Superior temporal gyrus (tissue), 1 donor: ENCODE results near the gene KRT82.
"Not testable (repeated sequence)": the region's sequence is repeated elsewhere in the genome, so short reads cannot be mapped to it uniquely, and the experiment has no call there.

Source experiments
- DNase-seq: peaks from one replicate; pipeline ENCODE4 v3.0.0-alpha.2; 2016; ENCODE audit errors: extremely low spot score

The KRT82 gene

GRCh38 chr12:52361553-52361952 is 44.6 kb downstream of the KRT82 start:
- no peak for DNase-seq

GRCh38 chr12:52360663-52361271 is 45.4 kb downstream of the KRT82 start:
- DNase-seq: no peak

GRCh38 chr12:52360106-52360662 is 46.0 kb downstream of the KRT82 start:
- no peak for DNase-seq

DNA sequence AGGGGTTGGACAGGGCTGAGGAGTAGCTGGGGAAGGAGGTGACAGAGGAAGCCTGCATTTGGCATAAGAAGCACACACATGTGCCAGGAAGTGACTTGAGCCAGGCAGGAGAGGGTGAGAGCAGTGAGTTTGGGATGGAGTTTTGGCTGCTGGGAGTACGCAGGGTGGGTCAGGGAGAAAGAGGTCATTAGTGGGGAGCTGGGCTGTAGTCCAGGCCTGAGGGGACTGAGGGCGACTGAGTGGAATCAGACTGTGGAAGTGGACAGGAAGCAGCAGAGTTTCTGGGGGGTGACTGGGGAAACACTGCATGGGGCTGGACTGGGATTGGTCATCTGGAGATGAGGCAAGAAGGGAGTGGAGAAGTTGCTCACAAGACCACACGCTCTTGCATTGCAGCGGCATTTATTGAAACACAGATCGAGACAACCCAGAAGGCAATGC is 46.5 kb downstream of the KRT82 start:
- DNase-seq: no peak

GRCh38 chr12:52358575-52359350 is 47.4 kb downstream of the KRT82 start:
- no peak for DNase-seq

GRCh38 chr12:52356762-52357580 is 49.2 kb downstream of the KRT82 start:
- no peak for DNase-seq

GRCh38 chr12:52356031-52356761 is 49.9 kb downstream of the KRT82 start:
- DNase-seq: no peak

DNA sequence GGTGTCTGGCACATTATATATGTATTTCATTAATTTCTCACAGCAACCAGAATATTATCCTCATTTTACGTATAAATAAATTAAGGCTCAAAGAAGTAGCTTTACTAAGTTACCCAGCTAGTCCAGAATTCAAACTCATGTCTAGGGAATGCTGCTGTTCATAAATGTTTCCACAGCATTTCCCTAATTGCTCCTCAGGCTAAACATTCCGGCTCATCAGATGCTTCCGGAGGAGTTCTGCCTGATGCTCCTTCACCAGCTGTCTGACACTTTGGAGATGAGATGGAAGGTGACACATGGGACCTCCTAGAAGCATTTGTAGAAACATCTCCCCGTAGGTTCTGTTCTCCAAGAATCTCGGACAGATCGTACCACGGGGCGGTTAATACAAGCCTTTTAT is 51.0 kb downstream of the KRT82 start:
- no peak for DNase-seq

- no peak for DNase-seq
Measured at GRCh38 chr12:52354200-52354599, 51.9 kb downstream of the KRT82 start.

DNA sequence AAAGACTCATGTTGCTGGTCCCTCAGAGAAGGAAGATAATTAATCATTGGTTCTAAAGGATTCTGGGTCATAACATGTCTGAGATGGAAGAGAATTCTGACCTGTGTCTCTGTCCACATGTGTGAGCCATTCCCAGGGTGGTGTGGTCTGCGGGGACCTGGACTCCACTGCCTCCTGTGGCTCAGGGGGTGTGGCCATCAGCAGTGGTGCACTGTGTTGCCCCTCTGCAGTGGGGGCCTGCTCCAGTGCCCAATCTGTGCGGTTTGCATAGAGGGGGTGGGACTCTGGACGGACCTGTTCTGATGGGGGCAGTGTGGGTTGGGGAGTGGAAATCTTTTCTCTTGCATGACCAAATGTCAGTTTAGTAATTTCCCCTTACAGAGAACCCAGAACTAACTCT is 52.4 kb downstream of the KRT82 start:
- DNase-seq: no peak

DNA sequence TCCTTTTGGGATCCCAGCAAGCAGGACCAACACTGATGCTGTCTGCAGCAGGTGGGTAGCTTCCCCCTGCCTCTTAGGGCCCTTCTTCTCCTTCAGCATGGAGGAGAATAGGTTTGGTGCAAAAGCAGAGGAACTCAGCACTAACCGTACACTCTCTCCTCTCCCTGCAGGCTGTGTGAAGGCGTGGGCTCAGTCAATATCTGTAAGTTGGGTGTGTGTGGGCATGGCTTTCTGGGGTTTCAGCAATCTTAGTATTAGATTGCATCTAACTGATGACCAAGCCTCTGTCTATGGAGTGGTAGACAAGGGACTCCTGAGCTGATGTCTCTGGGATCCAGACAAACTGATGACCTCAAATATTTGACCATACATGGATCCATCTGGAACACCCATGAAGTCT is 53.2 kb downstream of the KRT82 start:
- no peak for DNase-seq

DNA sequence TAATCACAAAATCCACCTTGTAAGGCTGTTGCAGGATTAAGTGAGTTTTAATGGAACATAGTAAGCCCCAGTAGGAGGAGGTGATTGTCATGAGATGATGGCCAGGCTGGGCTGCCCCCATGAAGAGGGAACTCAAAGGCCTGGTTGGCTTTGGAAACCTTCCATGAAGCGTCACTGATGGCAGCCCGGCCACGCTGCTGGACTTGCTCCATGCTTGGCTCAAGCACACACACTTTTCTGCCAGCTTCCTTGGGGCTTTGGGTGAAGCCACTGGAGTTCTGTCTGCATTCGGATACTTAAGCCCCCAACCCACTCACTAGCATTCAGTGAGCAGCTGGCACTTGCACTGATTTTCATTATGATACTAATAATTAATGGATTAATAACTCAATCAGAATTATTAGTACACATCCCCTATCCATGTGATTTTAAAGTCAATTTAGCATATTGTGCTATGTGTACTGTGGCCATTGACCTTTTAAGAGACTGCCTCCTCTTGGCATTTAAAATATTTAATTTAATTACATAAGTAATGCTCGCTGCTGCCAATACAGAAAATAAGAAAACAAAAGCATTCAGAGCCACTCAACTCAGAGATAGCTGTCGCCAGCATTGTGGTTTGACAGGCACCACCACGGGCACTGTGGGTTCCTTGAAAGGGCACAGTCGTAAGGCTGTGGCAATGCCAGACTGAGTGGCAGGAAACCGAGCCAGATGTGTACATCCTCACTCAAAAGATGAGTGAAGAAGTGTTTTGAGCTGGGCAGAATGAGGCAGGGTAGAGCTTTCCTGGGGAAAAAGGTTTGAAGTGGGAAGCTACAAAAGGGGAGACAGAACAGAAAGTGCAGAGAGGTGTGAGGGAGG is 54.7 kb downstream of the KRT82 start:
- peak; percentile 43 for DNase-seq

DNA sequence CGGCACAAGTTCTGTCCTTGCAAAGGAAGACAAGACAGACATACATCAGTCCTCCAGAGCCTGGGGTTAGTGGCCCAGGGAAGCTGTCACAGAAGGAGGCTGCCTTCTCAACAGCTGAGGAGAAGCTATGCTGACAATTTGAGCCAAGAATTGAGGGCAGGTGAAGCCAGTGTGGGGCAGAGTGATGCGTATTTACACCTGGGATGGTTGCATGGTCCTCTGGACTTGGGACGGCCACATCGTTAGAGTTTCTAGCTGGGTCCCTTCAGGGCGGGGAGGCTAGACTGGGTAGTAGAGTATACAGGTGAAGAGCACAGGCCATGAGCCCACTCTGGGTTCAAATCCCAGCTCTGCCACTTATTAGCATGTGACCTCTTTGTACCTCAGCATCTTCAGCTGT is 55.3 kb downstream of the KRT82 start:
- DNase-seq: no peak

DNA sequence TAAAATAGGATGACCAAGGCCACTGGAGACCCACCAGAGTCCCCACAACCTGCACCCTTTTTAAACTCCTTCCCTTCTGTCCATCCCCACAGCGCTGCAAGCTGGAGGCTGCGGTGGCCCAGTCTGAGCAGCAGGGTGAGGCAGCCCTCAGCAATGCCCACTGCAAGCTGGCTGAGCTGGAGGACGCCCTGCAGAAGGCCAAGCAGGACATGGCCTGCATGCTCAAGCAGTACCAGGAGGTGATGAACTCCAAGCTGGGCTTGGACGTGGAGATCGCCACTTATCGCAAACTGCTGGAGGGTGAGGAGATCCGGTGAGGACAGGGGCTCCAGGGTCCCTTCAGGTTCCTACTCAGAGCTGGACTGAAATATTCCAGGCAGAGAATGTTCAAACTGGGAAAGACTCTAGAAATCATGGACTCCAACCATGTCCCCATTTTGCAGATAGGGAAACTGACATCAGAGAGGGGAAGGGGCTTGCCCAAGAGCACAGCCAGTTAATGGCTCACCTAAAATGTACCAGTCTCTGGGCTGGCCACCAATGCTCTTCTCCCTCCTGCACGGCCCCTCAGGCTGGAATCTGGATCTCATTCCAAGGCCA is 56.0 kb downstream of the KRT82 start:
- DNase-seq: no peak

DNA sequence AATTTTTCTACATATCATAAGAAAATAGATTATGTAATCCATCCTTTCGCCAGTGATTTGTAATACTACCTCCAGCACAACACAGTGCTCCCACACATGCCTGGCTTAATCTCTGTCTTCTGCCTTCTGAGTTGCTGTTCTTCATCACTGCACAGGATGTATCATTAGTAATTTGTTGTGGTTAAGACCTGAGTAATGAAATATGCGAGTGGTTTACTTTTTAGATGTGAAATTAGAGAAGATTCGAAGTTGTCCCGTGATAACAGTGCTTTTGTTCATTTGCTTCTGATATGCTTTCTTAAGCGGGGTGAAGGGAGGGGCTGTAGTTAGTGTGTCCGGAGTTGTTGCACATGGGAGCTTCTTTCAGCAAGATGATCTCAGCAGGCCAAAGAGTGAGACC is 56.9 kb downstream of the KRT82 start:
- DNase-seq: no peak

DNA sequence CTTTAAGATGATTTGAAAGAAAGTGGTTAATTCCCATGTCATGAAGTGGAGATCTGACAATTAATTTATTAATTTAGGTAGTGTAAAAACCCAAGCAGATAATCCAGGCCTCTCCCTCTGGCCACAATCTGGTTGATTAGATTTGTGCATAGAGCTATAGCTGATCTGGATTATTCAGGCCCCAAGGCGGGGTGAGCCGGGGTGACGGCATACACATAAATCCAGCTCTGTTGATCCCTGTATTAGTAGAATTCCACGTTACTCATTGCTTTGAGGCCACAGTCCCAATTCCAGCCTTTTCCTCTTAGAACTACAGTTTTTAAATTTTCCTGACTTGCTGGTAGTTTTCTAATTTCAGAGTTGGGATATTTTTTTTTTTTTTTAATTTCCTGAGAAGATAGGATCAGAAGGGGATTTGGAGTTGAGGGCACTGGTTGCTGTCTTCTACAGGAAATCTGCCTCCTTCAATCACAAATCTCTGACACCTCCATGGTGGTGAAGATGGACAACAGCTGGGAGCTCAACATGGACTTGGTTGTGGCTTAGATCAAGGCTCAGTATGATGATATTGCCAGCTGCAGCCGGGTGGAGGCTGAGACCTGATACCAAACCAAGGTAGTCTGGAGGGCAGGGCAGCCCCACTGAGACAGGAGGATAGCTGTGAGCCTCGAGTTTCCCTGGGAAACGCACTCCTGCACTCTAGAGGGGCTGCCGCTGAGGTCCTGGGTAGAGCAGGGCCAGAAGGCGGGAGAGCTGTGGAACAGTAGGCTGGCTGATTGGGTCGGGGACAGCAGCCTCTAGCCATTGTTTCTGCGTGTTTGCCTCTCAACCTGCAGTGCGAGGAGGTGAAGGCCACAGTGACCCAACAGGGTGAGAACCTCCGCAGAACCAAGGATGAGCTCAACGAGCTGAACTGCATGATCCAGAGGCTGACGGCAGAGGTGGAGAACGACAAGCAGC is 58.3 kb downstream of the KRT82 start:
- no peak for DNase-seq

DNA sequence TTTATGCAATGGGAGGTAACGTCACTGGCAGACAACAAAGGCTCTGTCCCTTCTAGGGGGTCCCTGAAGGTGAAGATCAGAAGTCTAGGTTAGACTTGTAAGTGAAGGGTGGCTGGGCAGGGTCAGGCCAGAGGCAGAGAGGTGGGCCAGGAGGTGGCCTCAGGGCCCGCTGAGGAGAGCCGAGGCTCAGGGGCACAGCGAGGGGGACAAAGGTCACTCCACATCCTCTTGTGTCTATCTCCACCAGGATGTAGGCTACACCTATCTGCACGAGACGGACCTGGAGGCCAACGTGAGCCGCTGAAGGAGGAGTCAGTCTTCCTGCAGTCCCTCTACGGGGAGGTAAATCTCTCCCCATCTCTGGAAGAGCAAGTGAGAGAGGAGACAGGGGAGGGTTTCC is 59.1 kb downstream of the KRT82 start:
- DNase-seq: no peak

- no peak for DNase-seq
Measured at GRCh38 chr12:52346593-52346992, 59.5 kb downstream of the KRT82 start.

DNA sequence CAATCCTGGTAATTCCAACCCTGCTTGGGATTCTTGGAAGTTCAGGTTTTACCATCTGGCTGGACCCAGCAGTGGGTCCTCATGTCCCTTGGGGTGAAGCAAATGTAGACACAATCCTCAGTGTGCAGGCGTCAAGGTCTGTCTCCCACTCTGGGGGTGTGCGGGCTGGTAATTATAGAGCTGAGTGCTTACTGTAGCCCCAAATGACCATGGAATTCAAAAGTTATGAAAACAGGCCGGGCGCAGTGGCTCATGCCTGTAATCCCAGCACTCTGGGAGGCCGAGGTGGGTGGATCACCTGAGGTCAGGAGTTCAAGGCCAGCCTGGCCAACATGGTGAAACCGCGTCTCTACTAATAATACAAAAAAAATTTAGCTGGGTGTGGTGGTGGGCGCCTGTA is 61.1 kb downstream of the KRT82 start:
- not testable (repeated sequence) for DNase-seq
